ENCODE results near the gene SVIL. TPM values are rescaled to one million over a fixed set of nuclear protein-coding genes. Genes with fewer than 3 reads are reported as not detected.
A peak's percentile ranks its signal among the peaks of the same experiment; 100 is the strongest.

Gene SVIL
- polyA plus RNA-seq, 4 donors, result 6.7 to 26.4 (median 9.8) TPM

DNA sequence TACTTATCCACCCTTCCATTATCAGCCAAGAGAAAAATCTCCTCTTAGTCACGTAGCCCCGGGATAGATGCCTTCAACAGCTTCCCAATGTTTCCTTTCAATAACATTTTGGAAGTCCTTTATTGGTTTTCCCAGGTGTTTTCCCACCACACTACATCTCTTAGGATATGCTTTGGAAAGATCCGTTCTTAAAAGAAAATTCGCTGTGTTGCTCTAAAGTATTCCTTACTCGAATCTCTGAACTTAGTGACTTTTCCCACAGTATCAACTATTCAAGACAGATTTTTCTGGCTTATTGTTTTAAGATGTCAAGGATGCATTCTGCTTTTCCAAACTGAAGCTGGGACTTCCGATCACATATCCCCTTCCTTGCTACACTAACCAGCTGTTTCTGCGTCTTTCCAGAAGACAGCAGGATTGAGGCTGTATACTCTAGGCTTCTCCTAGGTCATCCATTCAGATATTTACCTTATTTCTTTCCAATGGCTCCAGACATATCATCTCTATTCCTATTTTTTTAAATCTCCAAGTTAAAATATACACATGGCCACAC lies 36.5 kb upstream of the SVIL start:
- Histone ChIP-seq H3K4me1 (ENCODE audit: control insufficient read depth in 3 of 3, insufficient read depth in 2 of 3, low read depth in 1 of 3, low read length in 2 of 3) (no peaks in the 10 kb centered on the region), H3K36me3 (ENCODE audit: control insufficient read depth in 3 of 3, insufficient read depth in 2 of 3, low read depth in 1 of 3, low read length in 3 of 3) (peaks cover 0 to 17% (median 2%) of the 10 kb centered on the region in 3 donors), H3K27ac (ENCODE audit: low read depth in 1 of 3, low read length in 2 of 3) (no peak overlapping the region), H3K4me3 (ENCODE audit: low read depth in 1 of 3, low read length in 3 of 3) (no peak overlapping the region), H3K9me3 (ENCODE audit: control insufficient read depth in 2 of 2, insufficient read depth in 1 of 2, low read depth in 1 of 2, low read length in 1 of 2) (peaks cover 0 to 25% of the 10 kb centered on the region in 2 donors), H3K27me3 (ENCODE audit: control insufficient read depth in 3 of 3, insufficient read depth in 3 of 3, low read length in 3 of 3) (no peaks in the 10 kb centered on the region)
- FAIRE-seq (no peak), DNase-seq (no peak)
- WGBS, 3 donors, result 87 to 94% (median 89%) methylated on average over 7 of the region's 7 CpGs

- 81 to 96% (median 85%) methylated on average over 4 of the region's 4 CpGs for WGBS, 3 donors
Observed at GRCh38 chr10:29670761-29671160, 36.0 kb upstream of the SVIL start.

DNA sequence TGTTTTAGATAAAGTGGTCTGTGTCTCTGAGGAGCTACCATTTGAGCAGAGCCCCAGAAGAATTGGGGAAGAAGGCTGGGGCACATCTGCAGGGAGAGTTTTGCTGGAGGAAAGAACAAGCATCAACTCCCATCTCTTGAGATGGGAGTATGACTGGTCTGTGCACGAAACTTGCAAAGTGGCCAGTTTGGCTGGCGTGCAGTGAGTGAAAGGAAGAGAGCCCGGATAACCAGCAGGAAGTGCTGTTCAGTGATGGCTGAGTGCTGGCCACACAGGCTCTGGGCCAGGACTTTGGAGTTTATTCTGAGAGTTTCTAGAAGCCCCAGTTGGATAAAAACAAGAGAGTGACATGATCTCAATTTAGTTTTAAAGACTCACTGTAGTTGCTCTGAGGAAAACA lies 34.4 kb upstream of the SVIL start:
- peaks cover 0 to 7% (median 0%) of the 10 kb centered on the region in 3 donors for H3K36me3 ChIP-seq (ENCODE audit: control insufficient read depth in 3 of 3, insufficient read depth in 2 of 3, low read depth in 1 of 3, low read length in 3 of 3)
- peaks cover 0 to 5% of the 10 kb centered on the region in 2 donors for H3K9me3 ChIP-seq (ENCODE audit: control insufficient read depth in 2 of 2, insufficient read depth in 1 of 2, low read depth in 1 of 2, low read length in 1 of 2)
- H3K27ac ChIP-seq (ENCODE audit: low read depth in 1 of 3, low read length in 2 of 3), result no peak overlapping the region
- WGBS, 3 donors, result 61 to 92% (median 87%) methylated on average over 3 of the region's 3 CpGs
- H3K4me1 ChIP-seq (ENCODE audit: control insufficient read depth in 3 of 3, insufficient read depth in 2 of 3, low read depth in 1 of 3, low read length in 2 of 3), result no peaks in the 10 kb centered on the region
- DNase-seq (no peak), FAIRE-seq (no peak)
- H3K27me3 ChIP-seq (ENCODE audit: control insufficient read depth in 3 of 3, insufficient read depth in 3 of 3, low read length in 3 of 3), result no peaks in the 10 kb centered on the region
- no peak overlapping the region for H3K4me3 ChIP-seq (ENCODE audit: low read depth in 1 of 3, low read length in 3 of 3)

More at GRCh38 chr10:29670761-29671160, 36.0 kb upstream of the SVIL start:
- DNase-seq, result no peak
- FAIRE-seq, result no peak
- H3K4me1 ChIP-seq (ENCODE audit: control insufficient read depth in 3 of 3, insufficient read depth in 2 of 3, low read depth in 1 of 3, low read length in 2 of 3), result no peaks in the 10 kb centered on the region
- peaks cover 0 to 17% (median 2%) of the 10 kb centered on the region in 3 donors for H3K36me3 ChIP-seq (ENCODE audit: control insufficient read depth in 3 of 3, insufficient read depth in 2 of 3, low read depth in 1 of 3, low read length in 3 of 3)
- no peak overlapping the region for H3K27ac ChIP-seq (ENCODE audit: low read depth in 1 of 3, low read length in 2 of 3)
- no peaks in the 10 kb centered on the region for H3K27me3 ChIP-seq (ENCODE audit: control insufficient read depth in 3 of 3, insufficient read depth in 3 of 3, low read length in 3 of 3)
- no peak overlapping the region for H3K4me3 ChIP-seq (ENCODE audit: low read depth in 1 of 3, low read length in 3 of 3)
- peaks cover 0 to 20% of the 10 kb centered on the region in 2 donors for H3K9me3 ChIP-seq (ENCODE audit: control insufficient read depth in 2 of 2, insufficient read depth in 1 of 2, low read depth in 1 of 2, low read length in 1 of 2)

GRCh38 chr10:29668628-29669027 lies 33.9 kb upstream of the SVIL start:
- no peak for FAIRE-seq
- H3K4me3 ChIP-seq (ENCODE audit: low read depth in 1 of 3, low read length in 3 of 3), result no peak overlapping the region
- 89 to 94% (median 91%) methylated on average over 4 of the region's 4 CpGs for WGBS, 3 donors
- no peak overlapping the region for H3K27ac ChIP-seq (ENCODE audit: low read depth in 1 of 3, low read length in 2 of 3)
- H3K4me1 ChIP-seq (ENCODE audit: control insufficient read depth in 3 of 3, insufficient read depth in 2 of 3, low read depth in 1 of 3, low read length in 2 of 3), result no peaks in the 10 kb centered on the region
- H3K9me3 ChIP-seq (ENCODE audit: control insufficient read depth in 2 of 2, insufficient read depth in 1 of 2, low read depth in 1 of 2, low read length in 1 of 2), result peaks cover 0 to 3% of the 10 kb centered on the region in 2 donors
- no peaks in the 10 kb centered on the region for H3K27me3 ChIP-seq (ENCODE audit: control insufficient read depth in 3 of 3, insufficient read depth in 3 of 3, low read length in 3 of 3)
- H3K36me3 ChIP-seq (ENCODE audit: control insufficient read depth in 3 of 3, insufficient read depth in 2 of 3, low read depth in 1 of 3, low read length in 3 of 3), result peaks cover 0 to 5% (median 0%) of the 10 kb centered on the region in 3 donors
- DNase-seq, result no peak

DNA sequence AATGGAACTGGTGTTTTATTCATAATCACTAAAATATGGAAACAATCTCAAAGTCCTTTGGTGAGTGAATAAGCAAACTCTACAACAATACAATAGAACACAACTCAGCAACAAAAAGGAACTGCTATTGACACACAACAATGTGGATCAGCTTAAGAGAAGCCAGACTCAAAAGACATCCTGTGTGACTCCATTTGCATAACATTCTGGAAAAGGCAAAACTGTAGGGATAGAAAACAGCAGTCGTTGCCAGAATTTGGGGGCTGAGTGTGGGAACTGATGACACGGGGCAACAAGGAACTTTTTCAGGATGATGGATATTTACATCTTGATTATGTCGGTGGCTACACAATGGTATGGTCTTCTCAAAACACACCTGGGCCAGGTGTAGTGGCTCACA lies 32.4 kb upstream of the SVIL start:
- Histone ChIP-seq H3K9me3 (ENCODE audit: control insufficient read depth in 2 of 2, insufficient read depth in 1 of 2, low read depth in 1 of 2, low read length in 1 of 2) (no peaks in the 10 kb centered on the region), H3K36me3 (ENCODE audit: control insufficient read depth in 3 of 3, insufficient read depth in 2 of 3, low read depth in 1 of 3, low read length in 3 of 3) (peaks cover 0 to 5% (median 0%) of the 10 kb centered on the region in 3 donors), H3K4me3 (ENCODE audit: low read depth in 1 of 3, low read length in 3 of 3) (no peak overlapping the region), H3K27ac (ENCODE audit: low read depth in 1 of 3, low read length in 2 of 3) (no peak overlapping the region), H3K4me1 (ENCODE audit: control insufficient read depth in 3 of 3, insufficient read depth in 2 of 3, low read depth in 1 of 3, low read length in 2 of 3) (no peaks in the 10 kb centered on the region), H3K27me3 (ENCODE audit: control insufficient read depth in 3 of 3, insufficient read depth in 3 of 3, low read length in 3 of 3) (no peaks in the 10 kb centered on the region)
- DNase-seq (no peak), FAIRE-seq (no peak)
- 83 to 94% (median 83%) methylated on average over 3 of the region's 3 CpGs for WGBS, 3 donors

DNA sequence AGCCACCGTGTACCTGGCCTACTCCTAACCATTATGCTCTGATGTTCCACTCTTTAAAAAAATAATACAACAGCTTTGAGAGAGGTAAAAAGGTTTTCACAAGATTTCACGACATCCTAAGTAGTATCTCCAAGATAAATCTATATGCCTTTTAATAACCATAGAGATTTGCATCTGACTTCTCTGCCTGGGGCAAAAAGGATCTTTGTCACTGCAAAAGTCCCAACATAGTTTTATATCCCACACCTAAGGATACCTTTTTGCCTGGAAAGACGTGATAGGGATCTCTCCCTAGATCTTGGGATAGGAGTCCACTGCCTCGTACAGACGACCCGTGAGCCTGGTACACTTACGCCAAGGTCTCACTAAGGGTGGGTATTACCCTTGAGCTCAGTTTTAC lies 31.4 kb upstream of the SVIL start:
- Histone ChIP-seq H3K36me3 (ENCODE audit: control insufficient read depth in 3 of 3, insufficient read depth in 2 of 3, low read depth in 1 of 3, low read length in 3 of 3) (peaks cover 0 to 5% (median 0%) of the 10 kb centered on the region in 3 donors), H3K27me3 (ENCODE audit: control insufficient read depth in 3 of 3, insufficient read depth in 3 of 3, low read length in 3 of 3) (no peaks in the 10 kb centered on the region), H3K27ac (ENCODE audit: low read depth in 1 of 3, low read length in 2 of 3) (no peak overlapping the region), H3K4me1 (ENCODE audit: control insufficient read depth in 3 of 3, insufficient read depth in 2 of 3, low read depth in 1 of 3, low read length in 2 of 3) (no peaks in the 10 kb centered on the region), H3K9me3 (ENCODE audit: control insufficient read depth in 2 of 2, insufficient read depth in 1 of 2, low read depth in 1 of 2, low read length in 1 of 2) (no peaks in the 10 kb centered on the region), H3K4me3 (ENCODE audit: low read depth in 1 of 3, low read length in 3 of 3) (no peak overlapping the region)
- WGBS, 3 donors, result 88 to 95% (median 90%) methylated on average over 7 of the region's 7 CpGs
- FAIRE-seq, result no peak
- DNase-seq, result no peak

DNA sequence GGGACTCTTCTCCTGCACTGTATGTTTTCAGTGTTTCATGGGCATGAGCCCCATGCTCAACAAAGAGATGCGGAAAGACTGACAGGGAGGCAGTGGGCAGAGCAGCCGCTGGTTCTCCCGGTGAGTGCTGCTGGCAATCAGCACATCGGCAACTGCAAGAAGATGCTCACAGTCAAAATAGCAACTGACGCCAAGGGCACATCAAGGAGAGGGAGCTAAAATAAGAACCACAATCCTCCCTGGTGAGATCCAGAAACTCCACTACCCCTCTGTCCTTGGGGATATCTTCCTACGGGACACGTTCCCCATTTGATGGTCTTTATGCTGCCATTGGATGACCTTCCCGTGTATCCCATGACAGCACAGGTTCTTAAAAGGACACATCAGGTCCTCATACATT lies 28.9 kb upstream of the SVIL start:
- DNase-seq (no peak), FAIRE-seq (no peak)
- Histone ChIP-seq H3K9me3 (ENCODE audit: control insufficient read depth in 2 of 2, insufficient read depth in 1 of 2, low read depth in 1 of 2, low read length in 1 of 2) (no peaks in the 10 kb centered on the region), H3K36me3 (ENCODE audit: control insufficient read depth in 3 of 3, insufficient read depth in 2 of 3, low read depth in 1 of 3, low read length in 3 of 3) (no peaks in the 10 kb centered on the region), H3K27ac (ENCODE audit: low read depth in 1 of 3, low read length in 2 of 3) (no peak overlapping the region), H3K27me3 (ENCODE audit: control insufficient read depth in 3 of 3, insufficient read depth in 3 of 3, low read length in 3 of 3) (no peaks in the 10 kb centered on the region), H3K4me3 (ENCODE audit: low read depth in 1 of 3, low read length in 3 of 3) (no peak overlapping the region), H3K4me1 (ENCODE audit: control insufficient read depth in 3 of 3, insufficient read depth in 2 of 3, low read depth in 1 of 3, low read length in 2 of 3) (peaks cover 0 to 4% (median 4%) of the 10 kb centered on the region in 3 donors)
- 95 to 97% (median 95%) methylated on average over 8 of the region's 8 CpGs for WGBS, 3 donors

DNA sequence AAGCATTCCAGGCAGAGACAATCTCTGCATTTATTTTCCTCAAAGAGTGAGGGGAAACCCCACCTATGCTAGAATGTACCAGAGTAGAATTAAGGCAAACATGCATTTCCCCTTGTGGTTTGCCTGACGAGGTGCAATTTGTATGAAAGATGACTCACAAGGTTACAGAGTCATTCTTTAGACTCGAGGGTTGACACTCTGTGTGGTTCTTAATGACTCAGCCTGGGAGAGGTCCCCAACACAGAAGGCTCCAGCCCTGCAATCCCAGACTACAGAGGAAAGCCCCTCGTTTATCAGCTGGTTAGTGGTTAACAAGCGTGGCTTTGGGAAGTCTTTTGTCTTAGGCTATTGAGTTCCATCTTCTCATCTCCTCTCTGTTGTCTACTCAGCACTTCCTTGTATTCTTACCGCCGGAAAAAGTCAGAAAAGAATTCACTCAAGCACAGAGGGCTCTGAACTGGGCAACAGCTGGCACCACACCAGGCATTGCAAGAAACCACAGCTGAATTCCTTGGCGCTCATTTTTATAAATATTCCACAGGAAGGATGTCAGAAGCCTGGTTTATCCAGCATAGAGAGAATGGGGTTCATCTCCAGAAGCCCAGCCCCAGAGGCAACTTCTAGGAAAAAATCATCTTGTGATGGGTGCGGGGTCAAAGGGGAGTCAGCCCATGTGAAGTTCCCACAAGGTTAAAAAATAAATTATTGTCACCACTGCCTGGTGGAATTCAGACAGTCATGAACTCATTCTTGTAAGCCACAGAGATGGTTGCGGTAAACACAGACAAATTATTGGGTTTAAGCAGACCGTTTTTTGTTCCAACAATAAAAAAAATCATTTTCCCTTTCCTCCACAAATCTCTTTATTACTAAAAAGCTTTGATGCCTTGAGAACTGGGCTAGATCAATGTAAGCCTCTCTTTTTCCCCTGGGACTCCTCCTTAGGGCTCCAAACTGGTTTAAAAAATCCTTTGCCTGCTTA lies 24.5 kb upstream of the SVIL start:
- no peak overlapping the region for H3K4me3 ChIP-seq (ENCODE audit: low read depth in 1 of 3, low read length in 3 of 3)
- DNase-seq (peak; percentile 66 to 71), FAIRE-seq (no peak)
- no peaks in the 10 kb centered on the region for H3K27me3 ChIP-seq (ENCODE audit: control insufficient read depth in 3 of 3, insufficient read depth in 3 of 3, low read length in 3 of 3)
- H3K4me1 ChIP-seq (ENCODE audit: control insufficient read depth in 3 of 3, insufficient read depth in 2 of 3, low read depth in 1 of 3, low read length in 2 of 3), result peaks cover 0 to 4% (median 4%) of the 10 kb centered on the region in 3 donors
- H3K36me3 ChIP-seq (ENCODE audit: control insufficient read depth in 3 of 3, insufficient read depth in 2 of 3, low read depth in 1 of 3, low read length in 3 of 3), result peaks cover 4 to 13% (median 6%) of the 10 kb centered on the region in 3 donors
- H3K9me3 ChIP-seq (ENCODE audit: control insufficient read depth in 2 of 2, insufficient read depth in 1 of 2, low read depth in 1 of 2, low read length in 1 of 2), result peaks cover 0 to 19% of the 10 kb centered on the region in 2 donors
- peak overlapping the region in 2 of 3 donors; percentile 16 to 64 for H3K27ac ChIP-seq (ENCODE audit: low read depth in 1 of 3, low read length in 2 of 3)
- 33 to 47% (median 40%) methylated on average over 10 of the region's 10 CpGs for WGBS, 3 donors

All from small intestine (tissue), 7 donors.